Measurements from ENCODE around the gene PALM3. TPM values are rescaled to one million over a fixed set of nuclear protein-coding genes. Genes with fewer than 3 reads are reported as not detected.
"Not testable (repeated sequence)": the region's sequence is repeated elsewhere in the genome, so short reads cannot be mapped to it uniquely, and the experiment has no call there.

PALM3 gene
- polyA plus RNA-seq, 3 donors, result not detected

DNA sequence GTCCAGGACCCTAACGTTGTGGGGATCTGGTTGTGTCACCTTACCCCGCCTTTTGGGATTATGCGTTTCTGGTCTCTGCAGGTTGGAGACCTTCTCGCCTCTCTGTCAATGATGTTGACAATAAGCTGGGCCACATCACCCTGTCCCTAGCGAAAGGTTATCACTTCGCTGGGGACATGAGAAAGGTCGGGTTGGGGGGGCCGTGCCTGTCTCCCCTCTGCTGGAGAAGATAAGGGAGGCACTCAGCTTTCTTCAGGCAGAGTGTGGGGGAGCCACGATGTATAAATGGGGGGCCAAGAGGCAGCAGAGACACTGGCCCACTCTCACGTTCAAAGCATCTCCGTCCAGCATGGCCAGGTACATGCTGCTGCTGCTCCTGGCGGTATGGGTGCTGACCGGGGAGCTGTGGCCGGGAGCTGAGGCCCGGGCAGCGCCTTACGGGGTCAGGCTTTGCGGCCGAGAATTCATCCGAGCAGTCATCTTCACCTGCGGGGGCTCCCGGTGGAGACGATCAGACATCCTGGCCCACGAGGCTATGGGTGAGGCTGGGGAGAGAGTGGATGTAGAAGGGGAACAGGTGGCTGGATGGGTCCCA lies 33.9 kb downstream of the PALM3 start, which contains the start of gene RLN3:
TSS of gene RLN3 (plus strand) at position 293 of the 595 bp plus-strand sequence. CDS start at position 350, 57 bp downstream.
- no peak for TF ChIP-seq CTCF (IDR thresholded peaks at IDR 0.05)
- Mint-ChIP-seq H3K36me3 (no peaks in the 10 kb centered on the region), H3K4me3 (no peak within 1 kb of the TSS)

DNA sequence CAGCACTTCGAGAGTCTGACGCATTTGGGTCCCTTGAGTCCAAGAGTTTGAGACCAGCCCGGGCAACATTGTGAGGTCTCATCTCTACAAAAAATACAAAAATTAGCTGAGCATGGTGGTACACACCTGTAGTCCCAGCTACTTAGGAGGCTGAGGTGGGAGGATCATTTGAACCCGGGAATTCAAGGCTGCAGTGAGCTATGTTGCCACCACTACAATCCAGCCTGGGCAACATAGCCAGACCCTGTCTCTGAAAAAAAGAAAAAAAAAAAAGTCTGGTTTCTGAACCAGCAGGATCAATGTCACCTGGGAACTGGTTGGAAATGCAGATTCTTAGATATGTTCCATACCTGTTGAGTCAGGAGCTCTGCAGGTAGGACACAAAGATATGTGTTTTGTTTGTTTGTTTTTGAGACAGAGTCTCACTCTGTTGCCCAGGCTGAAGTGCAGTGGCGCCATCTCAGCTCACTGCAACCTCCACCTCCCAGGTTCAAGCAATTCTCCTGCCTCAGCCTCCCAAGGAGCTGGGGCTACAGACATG lies 35.2 kb downstream of the PALM3 start:
- H3K4me1 ChIP-seq (ENCODE audit: control insufficient read depth in 1 of 2, insufficient read depth in 2 of 2, low read length in 2 of 2), result peaks cover 52 to 60% of the 10 kb centered on the region in 2 donors
- H3K27ac ChIP-seq (ENCODE audit: low read depth in 1 of 2, low read length in 2 of 2), result peak overlapping the region; percentile 45 to 82
- H2AFZ ChIP-seq (ENCODE audit: insufficient read depth, low read depth, low read length, poor library complexity, severe bottlenecking); H4K20me1 ChIP-seq (ENCODE audit: insufficient read depth, low read length); H3K4me3 Mint-ChIP-seq; H3K27me3 ChIP-seq (ENCODE audit: control insufficient read depth in 2 of 2, insufficient read depth in 2 of 2, low read length in 2 of 2); H3K9ac ChIP-seq (ENCODE audit: insufficient read depth, low read length, poor library complexity, severe bottlenecking); H3K36me3 ChIP-seq (replicated peaks in 1 of 2; ENCODE audit: control insufficient read depth in 1 of 2, insufficient read depth in 2 of 2, low read length in 2 of 2); DNase-seq; H3K9me3 Mint-ChIP-seq; intact Hi-C loops (cut with micrococcal nuclease); H3K27me3 Mint-ChIP-seq (ENCODE audit: low read depth in 3 of 3); H3K9me3 ChIP-seq (replicated peaks in 1 of 2; ENCODE audit: control insufficient read depth in 1 of 2, insufficient read depth in 1 of 2, low read length in 2 of 2); H3K4me2 ChIP-seq (replicated peaks; ENCODE audit: extremely low read depth, low read length, poor library complexity, severe bottlenecking); H3K36me3 Mint-ChIP-seq: not testable (repeated sequence)
- WGBS (ENCODE audit: insufficient coverage), result 88% methylated on average over 2 of the region's 5 CpGs
- H3K79me2 ChIP-seq (ENCODE audit: insufficient read depth, low read length), result peaks cover 15% of the 10 kb centered on the region
- Mint-ChIP-seq H3K4me1 (peaks cover 56% of the 10 kb centered on the region), H3K27ac (peak overlapping the region in 6 of 7 donors; percentile 90 to 98 (median 96))
- peak overlapping the region in 1 of 3 experiments; percentile 8 for H3K4me3 ChIP-seq (replicated peaks in 1 of 3; ENCODE audit: low read depth in 2 of 3, low read length in 3 of 3)

More for the DNA sequence above, 33.9 kb downstream of the PALM3 start, which contains the start of gene RLN3:
- intact Hi-C loops (cut with micrococcal nuclease), result no loop called here
- Mint-ChIP-seq H3K4me1 (peaks cover 54% of the 10 kb centered on the region), H3K27me3 (ENCODE audit: low read depth in 3 of 3) (peaks cover 0 to 2% (median 0%) of the 10 kb centered on the region in 3 donors), H3K9me3 (peaks cover 0 to 2% (median 0%) of the 10 kb centered on the region in 7 donors), H3K27ac (peak within 1 kb of the TSS in 3 of 7 donors; percentile 37 to 93 (median 64))
- Histone ChIP-seq H3K9me3 (replicated peaks in 1 of 2; ENCODE audit: control insufficient read depth in 1 of 2, insufficient read depth in 1 of 2, low read length in 2 of 2) (no peaks in the 10 kb centered on the region), H3K79me2 (ENCODE audit: insufficient read depth, low read length) (peaks cover 27% of the 10 kb centered on the region), H3K4me1 (ENCODE audit: control insufficient read depth in 1 of 2, insufficient read depth in 2 of 2, low read length in 2 of 2) (peaks cover 60 to 64% of the 10 kb centered on the region in 2 donors), H2AFZ (ENCODE audit: insufficient read depth, low read depth, low read length, poor library complexity, severe bottlenecking) (no peak within 1 kb of the TSS), H3K4me3 (replicated peaks in 1 of 3; ENCODE audit: low read depth in 2 of 3, low read length in 3 of 3) (no peak within 1 kb of the TSS), H3K9ac (ENCODE audit: insufficient read depth, low read length, poor library complexity, severe bottlenecking) (no peak within 1 kb of the TSS), H4K20me1 (ENCODE audit: insufficient read depth, low read length) (no peaks in the 10 kb centered on the region), H3K36me3 (replicated peaks in 1 of 2; ENCODE audit: control insufficient read depth in 1 of 2, insufficient read depth in 2 of 2, low read length in 2 of 2) (no peaks in the 10 kb centered on the region), H3K27me3 (ENCODE audit: control insufficient read depth in 2 of 2, insufficient read depth in 2 of 2, low read length in 2 of 2) (no peaks in the 10 kb centered on the region), H3K4me2 (replicated peaks; ENCODE audit: extremely low read depth, low read length, poor library complexity, severe bottlenecking) (no peak within 1 kb of the TSS), H3K27ac (ENCODE audit: low read depth in 1 of 2, low read length in 2 of 2) (no peak within 1 kb of the TSS)
- WGBS (ENCODE audit: insufficient coverage), result 92% methylated on average over 24 of the region's 24 CpGs
- DNase-seq, result no peak

All from CD14-positive monocyte (primary cell).